ENCODE results near the gene RPL41. TPM values are rescaled to one million over a fixed set of nuclear protein-coding genes. Genes with fewer than 3 reads are reported as not detected.

RPL41 gene
- total RNA-seq, 1 donor = 2,844 TPM

DNA sequence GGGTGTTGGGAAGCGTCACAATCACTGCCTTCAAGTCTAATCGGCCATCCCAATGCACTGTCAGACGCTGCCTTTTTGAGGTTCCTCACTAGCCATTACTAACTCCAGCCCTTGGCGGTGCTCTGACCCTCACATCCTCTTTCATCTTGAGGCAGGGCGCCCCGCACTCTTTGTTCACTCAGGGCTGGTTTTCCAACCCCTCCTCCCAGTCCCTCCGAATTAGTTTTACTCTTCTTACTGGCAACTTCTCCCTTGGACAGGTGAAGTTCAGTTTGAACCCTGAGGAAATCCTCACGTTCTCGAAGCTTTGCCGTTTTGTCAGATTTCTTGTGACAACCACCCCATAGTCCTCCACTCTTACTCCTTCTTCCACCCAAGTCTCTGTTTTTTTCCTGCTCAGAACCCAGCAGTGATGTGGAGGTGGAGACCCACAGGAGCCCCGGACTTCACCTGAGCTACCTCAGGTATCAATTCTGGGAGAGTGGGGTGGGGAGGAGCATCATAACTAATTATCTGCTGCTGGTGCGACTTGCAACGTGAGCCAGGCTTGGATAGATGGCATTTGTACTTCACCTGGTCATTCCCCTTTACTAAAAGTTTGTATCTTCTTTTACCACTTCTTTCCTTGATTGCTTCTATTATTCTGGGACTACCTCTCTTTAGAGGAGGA, 2.4 kb downstream of the RPL41 start:
- no peaks in the 10 kb centered on the region for H3K9me3 ChIP-seq (ENCODE audit: low read depth, low read length)
- H3K36me3 ChIP-seq (ENCODE audit: insufficient read depth, low read length) = peaks cover 20% of the 10 kb centered on the region
- peak overlapping the region; percentile 85 for H3K4me3 ChIP-seq (ENCODE audit: insufficient read depth, low read length)
- H3K27ac ChIP-seq (ENCODE audit: low read depth, low read length) = peak overlapping the region; percentile 92
- TF ChIP-seq, protein P1, sequence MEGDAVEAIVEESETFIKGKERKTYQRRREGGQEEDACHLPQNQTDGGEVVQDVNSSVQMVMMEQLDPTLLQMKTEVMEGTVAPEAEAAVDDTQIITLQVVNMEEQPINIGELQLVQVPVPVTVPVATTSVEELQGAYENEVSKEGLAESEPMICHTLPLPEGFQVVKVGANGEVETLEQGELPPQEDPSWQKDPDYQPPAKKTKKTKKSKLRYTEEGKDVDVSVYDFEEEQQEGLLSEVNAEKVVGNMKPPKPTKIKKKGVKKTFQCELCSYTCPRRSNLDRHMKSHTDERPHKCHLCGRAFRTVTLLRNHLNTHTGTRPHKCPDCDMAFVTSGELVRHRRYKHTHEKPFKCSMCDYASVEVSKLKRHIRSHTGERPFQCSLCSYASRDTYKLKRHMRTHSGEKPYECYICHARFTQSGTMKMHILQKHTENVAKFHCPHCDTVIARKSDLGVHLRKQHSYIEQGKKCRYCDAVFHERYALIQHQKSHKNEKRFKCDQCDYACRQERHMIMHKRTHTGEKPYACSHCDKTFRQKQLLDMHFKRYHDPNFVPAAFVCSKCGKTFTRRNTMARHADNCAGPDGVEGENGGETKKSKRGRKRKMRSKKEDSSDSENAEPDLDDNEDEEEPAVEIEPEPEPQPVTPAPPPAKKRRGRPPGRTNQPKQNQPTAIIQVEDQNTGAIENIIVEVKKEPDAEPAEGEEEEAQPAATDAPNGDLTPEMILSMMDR (IDR thresholded peaks at IDR 0.05; ENCODE audit: extremely low read depth, low read depth, low read length) = no peak
- H2AFZ ChIP-seq (ENCODE audit: low read length) = peak overlapping the region; percentile 61
- H3K79me2 ChIP-seq (ENCODE audit: insufficient read depth, low read length) = peaks cover 35% of the 10 kb centered on the region
- H3K27me3 ChIP-seq (ENCODE audit: insufficient read depth, low read length) = no peaks in the 10 kb centered on the region
- H3K4me2 ChIP-seq (ENCODE audit: insufficient read depth, low read length) = peak overlapping the region; percentile 99
- no peak for DNase-seq (ENCODE audit: insufficient read length, low spot score, missing footprints)
- peaks cover 29% of the 10 kb centered on the region for H3K4me1 ChIP-seq (ENCODE audit: insufficient read depth, low read length)
- peaks cover 16% of the 10 kb centered on the region for H4K20me1 ChIP-seq (ENCODE audit: insufficient read depth, low read length)

DNA sequence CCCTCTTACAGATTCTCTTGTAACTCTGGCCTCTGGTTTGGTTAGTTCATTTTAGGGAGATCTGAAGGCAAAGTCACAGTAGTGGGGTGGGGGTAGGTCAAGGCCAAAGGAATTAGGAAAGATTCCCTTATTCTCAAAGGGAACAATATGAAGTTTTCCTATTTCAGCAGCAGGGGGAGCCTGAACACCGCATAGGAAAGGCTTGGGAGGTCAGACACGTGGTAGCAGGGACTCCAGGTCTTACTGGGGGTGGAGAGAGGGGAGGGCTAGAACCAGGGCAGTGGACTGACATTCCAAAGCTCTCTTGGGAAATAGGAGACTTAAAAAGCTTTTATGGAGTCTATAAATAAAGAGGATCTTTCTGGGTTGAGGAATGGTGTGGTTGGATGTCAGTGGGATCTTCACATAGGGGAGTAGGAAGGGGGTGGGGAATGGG, 2.9 kb downstream of the RPL41 start:
- H3K4me2 ChIP-seq (ENCODE audit: insufficient read depth, low read length) = peak overlapping the region; percentile 99
- no peaks in the 10 kb centered on the region for H3K9me3 ChIP-seq (ENCODE audit: low read depth, low read length)
- no peaks in the 10 kb centered on the region for H3K27me3 ChIP-seq (ENCODE audit: insufficient read depth, low read length)
- H3K27ac ChIP-seq (ENCODE audit: low read depth, low read length) = peak overlapping the region; percentile 92
- H3K4me1 ChIP-seq (ENCODE audit: insufficient read depth, low read length) = peaks cover 29% of the 10 kb centered on the region
- H3K4me3 ChIP-seq (ENCODE audit: insufficient read depth, low read length) = peak overlapping the region; percentile 85
- no peak overlapping the region for H2AFZ ChIP-seq (ENCODE audit: low read length)
- DNase-seq (ENCODE audit: insufficient read length, low spot score, missing footprints) = peak; percentile 93
- TF ChIP-seq, protein P1 (IDR thresholded peaks at IDR 0.05; ENCODE audit: extremely low read depth, low read depth, low read length) = peak; percentile 86
- peaks cover 18% of the 10 kb centered on the region for H3K36me3 ChIP-seq (ENCODE audit: insufficient read depth, low read length)
- H4K20me1 ChIP-seq (ENCODE audit: insufficient read depth, low read length) = peaks cover 16% of the 10 kb centered on the region
- peaks cover 39% of the 10 kb centered on the region for H3K79me2 ChIP-seq (ENCODE audit: insufficient read depth, low read length)

DNA sequence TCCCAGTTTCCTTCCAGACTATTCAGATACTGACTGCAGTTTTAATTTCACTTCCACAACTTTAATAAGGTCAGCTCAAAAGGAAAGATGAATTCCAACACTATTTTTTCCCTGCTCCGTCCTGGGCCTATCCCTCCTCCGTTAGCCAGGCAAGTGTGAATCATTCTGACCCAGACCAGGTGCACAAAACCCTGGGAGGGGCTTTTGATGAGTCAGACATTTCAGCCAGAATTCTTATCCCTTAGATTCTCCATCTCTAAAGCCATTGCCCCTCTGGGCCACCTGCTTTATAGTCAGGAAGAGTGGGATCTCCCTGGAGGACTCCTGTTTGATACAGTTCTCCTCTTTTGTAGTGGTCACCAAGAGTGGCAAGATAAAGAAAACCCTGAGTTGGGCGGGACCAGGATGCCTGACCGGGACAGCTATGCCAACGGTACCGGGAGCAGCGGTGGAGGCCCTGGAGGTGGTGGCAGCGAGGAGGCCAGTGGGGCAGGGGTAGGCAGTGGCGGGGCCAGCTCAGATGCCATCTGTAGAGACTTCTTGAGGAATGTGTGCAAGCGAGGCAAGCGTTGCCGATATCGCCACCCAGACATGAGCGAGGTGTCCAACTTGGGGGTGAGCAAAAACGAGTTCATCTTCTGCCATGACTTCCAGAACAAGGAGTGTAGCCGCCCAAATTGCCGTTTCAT, 3.9 kb downstream of the RPL41 start:
- peak overlapping the region; percentile 26 for H3K27ac ChIP-seq (ENCODE audit: low read depth, low read length)

More for the DNA sequence above, 3.9 kb downstream of the RPL41 start:
- Histone ChIP-seq H4K20me1 (ENCODE audit: insufficient read depth, low read length) (peaks cover 16% of the 10 kb centered on the region), H3K79me2 (ENCODE audit: insufficient read depth, low read length) (peaks cover 39% of the 10 kb centered on the region), H3K4me2 (ENCODE audit: insufficient read depth, low read length) (peak overlapping the region; percentile 99), H3K4me3 (ENCODE audit: insufficient read depth, low read length) (no peak overlapping the region), H3K36me3 (ENCODE audit: insufficient read depth, low read length) (peaks cover 18% of the 10 kb centered on the region), H2AFZ (ENCODE audit: low read length) (no peak overlapping the region), H3K9me3 (ENCODE audit: low read depth, low read length) (no peaks in the 10 kb centered on the region), H3K4me1 (ENCODE audit: insufficient read depth, low read length) (peaks cover 25% of the 10 kb centered on the region), H3K27me3 (ENCODE audit: insufficient read depth, low read length) (no peaks in the 10 kb centered on the region)
- DNase-seq (ENCODE audit: insufficient read length, low spot score, missing footprints) = no peak
- TF ChIP-seq, protein P1 (IDR thresholded peaks at IDR 0.05; ENCODE audit: extremely low read depth, low read depth, low read length) = no peak

All from osteoblast (primary cell).